ENCODE measurements around the gene HOXA7. TPM values are rescaled to one million over a fixed set of nuclear protein-coding genes. Genes with fewer than 3 reads are reported as not detected.

Gene HOXA7
- total RNA-seq, 1 experiment from 2014 or later = not detected

GRCh38 chr7:27105301-27106031, 51.0 kb downstream of the HOXA7 start:
- ChIA-PET POLR2A (ENCODE audit: unreplicated experiment) (interaction anchor here (0.6 kb wide), 1 partner anchor 25 kb away, joined by 3 read pairs; no protein-coding TSS in a partner anchor), CTCF (no interaction called here)
- peaks cover 28% of the 10 kb centered on the region; the same call in 1 of the 2 replicates for H3F3A ChIP-seq (ENCODE audit: insufficient read depth, low read depth)
- peaks cover 43% of the 10 kb centered on the region for H3K79me2 ChIP-seq (ENCODE audit: low read depth)
- no peak overlapping the region for H3K27ac ChIP-seq
- no peaks in the 10 kb centered on the region for H3K9me3 ChIP-seq (ENCODE audit: insufficient read depth, low read depth)
- peaks cover 36% of the 10 kb centered on the region for H3K36me3 ChIP-seq (ENCODE audit: low read depth)
- no peaks in the 10 kb centered on the region for H4K20me1 ChIP-seq (ENCODE audit: insufficient read depth)
- no peak for DNase-seq
- TF ChIP-seq CTCF (conservative IDR thresholded peaks at IDR 0.05) (no peak), EZH2 (IDR thresholded peaks at IDR 0.05; ENCODE audit: low read depth) (no peak)
- H3K9me2 ChIP-seq (ENCODE audit: insufficient read depth) = no peaks in the 10 kb centered on the region
- H2AFZ ChIP-seq = no peak overlapping the region
- H3K27me3 ChIP-seq (ENCODE audit: insufficient read depth, low read depth) = no peaks in the 10 kb centered on the region
- BruUV-seq (replicated peaks) = no TSS peak
- intact Hi-C loops (cut with micrococcal nuclease; ENCODE audit: unreplicated experiment) = no loop called here
- no peak overlapping the region for H3K4me3 ChIP-seq
- peaks cover 9% of the 10 kb centered on the region for H3K4me1 ChIP-seq (replicated peaks; ENCODE audit: insufficient read depth)
- no peak overlapping the region for H3K4me2 ChIP-seq

- Histone ChIP-seq H3K4me1 (replicated peaks; ENCODE audit: insufficient read depth) (0 out of 2 replicates have a peak, but pooled peaks cover 2% of the 10 kb centered on the region), H3K4me2 (no peak overlapping the region), H2AFZ (no peak overlapping the region), H3K9me2 (ENCODE audit: insufficient read depth) (no peaks in the 10 kb centered on the region), H4K20me1 (ENCODE audit: insufficient read depth) (no peaks in the 10 kb centered on the region), H3K36me3 (ENCODE audit: low read depth) (peaks cover 34% of the 10 kb centered on the region), H3K27me3 (ENCODE audit: insufficient read depth, low read depth) (no peaks in the 10 kb centered on the region), H3K79me2 (ENCODE audit: low read depth) (peaks cover 33% of the 10 kb centered on the region), H3K9me3 (ENCODE audit: insufficient read depth, low read depth) (no peaks in the 10 kb centered on the region), H3K27ac (no peak overlapping the region), H3F3A (ENCODE audit: insufficient read depth, low read depth) (peaks cover 38% of the 10 kb centered on the region), H3K4me3 (no peak overlapping the region)
- ChIA-PET POLR2A (ENCODE audit: unreplicated experiment) (interaction anchor here (0.6 kb wide), 1 partner anchor 19 kb away, joined by 14 read pairs; no protein-coding TSS in a partner anchor), CTCF (no interaction called here)
- DNase-seq = no peak
- no TSS peak for BruUV-seq (replicated peaks)
- intact Hi-C loops (cut with micrococcal nuclease; ENCODE audit: unreplicated experiment) = no loop called here
- TF ChIP-seq EZH2 (IDR thresholded peaks at IDR 0.05; ENCODE audit: low read depth) (no peak), CTCF (conservative IDR thresholded peaks at IDR 0.05) (no peak)
Observed at GRCh38 chr7:27104341-27105058, 52.0 kb downstream of the HOXA7 start.

Small RNAs within 50 kb of the gene (microRNA-seq; reads per million reads assigned to microRNA genes)
- 2,024 reads per million, percentile 81 among the genes with 10 or more reads in this experiment for gene MIR196B (ENCODE audit: borderline number of aligned reads, borderline replicate concordance)

Other genes starting within 250 kb of the HOXA7 start
- 2.0 and 2.2 TPM in 2 replicates for gene HOXA1, start 60.7 kb downstream of the HOXA7 start, total RNA-seq (2021)
- gene HOXA2, start 54.0 kb downstream of the HOXA7 start, total RNA-seq (2021) = 6.1 and 6.5 TPM in 2 replicates
- gene HOXA4, start 25.9 kb downstream of the HOXA7 start, total RNA-seq (2021) = not detected in 2 replicates
- gene HOXA5, start 13.0 kb downstream of the HOXA7 start, total RNA-seq (2021) = 0.63 and 1.0 TPM in 2 replicates
- 0.65 and 1.2 TPM in 2 replicates for gene HOXA6, start 8.9 kb downstream of the HOXA7 start, total RNA-seq (2021)
- 50.5 and 53.1 TPM in 2 replicates for gene HOXA3, start 4.1 kb downstream of the HOXA7 start, total RNA-seq (2021)
- 1.9 and 2.5 TPM in 2 replicates for gene HOXA9, start 8.9 kb upstream of the HOXA7 start, total RNA-seq (2021)
- not detected in 2 replicates for gene HOXA10, start 17.6 kb upstream of the HOXA7 start, total RNA-seq (2021)
- gene HOXA11, start 28.6 kb upstream of the HOXA7 start, total RNA-seq (2021) = 0.26 and 0.43 TPM in 2 replicates
- gene HOXA13, start 43.4 kb upstream of the HOXA7 start, total RNA-seq (2021) = 0.35 and 0.40 TPM in 2 replicates
- not detected in 2 replicates for gene EVX1, start 86.1 kb upstream of the HOXA7 start, total RNA-seq (2021)